ENCODE measurements around the gene ATRN.
"Not testable (repeated sequence)": the region's sequence is repeated elsewhere in the genome, so short reads cannot be mapped to it uniquely, and the experiment has no call there.

ATRN gene

GRCh38 chr20:3471397-3472021 is 691 bp downstream of the ATRN start:
- no peak for DNase-seq

GRCh38 chr20:3472105-3472504 is 1.3 kb downstream of the ATRN start:
- no peak for DNase-seq

GRCh38 chr20:3473324-3473723 is 2.5 kb downstream of the ATRN start:
- DNase-seq = no peak

- DNase-seq = no peak
Observed at GRCh38 chr20:3473944-3474343, 3.1 kb downstream of the ATRN start.

GRCh38 chr20:3477003-3477860 is 6.4 kb downstream of the ATRN start:
- DNase-seq = not testable (repeated sequence)

GRCh38 chr20:3477861-3478544 is 7.2 kb downstream of the ATRN start:
- DNase-seq = no peak

- DNase-seq = no peak
Observed at GRCh38 chr20:3479025-3479424, 8.2 kb downstream of the ATRN start.

GRCh38 chr20:3479759-3480615 is 9.2 kb downstream of the ATRN start:
- DNase-seq = no peak

GRCh38 chr20:3483309-3483708 is 12.5 kb downstream of the ATRN start:
- DNase-seq = no peak

GRCh38 chr20:3483784-3484183 is 13.0 kb downstream of the ATRN start:
- DNase-seq = no peak

- DNase-seq = no peak
Observed at GRCh38 chr20:3485913-3486312, 15.1 kb downstream of the ATRN start.

- DNase-seq = no peak
Observed at GRCh38 chr20:3486850-3487249, 16.0 kb downstream of the ATRN start.

GRCh38 chr20:3492669-3493068 is 21.9 kb downstream of the ATRN start:
- DNase-seq = no peak

GRCh38 chr20:3494218-3494617 is 23.4 kb downstream of the ATRN start:
- no peak for DNase-seq

- no peak for DNase-seq
Observed at GRCh38 chr20:3502878-3503277, 32.1 kb downstream of the ATRN start.

GRCh38 chr20:3505148-3505547 is 34.3 kb downstream of the ATRN start:
- no peak for DNase-seq

- no peak for DNase-seq
Observed at GRCh38 chr20:3509064-3509463, 38.2 kb downstream of the ATRN start.

- no peak for DNase-seq
Observed at GRCh38 chr20:3510110-3510509, 39.3 kb downstream of the ATRN start.

GRCh38 chr20:3512239-3512638 is 41.4 kb downstream of the ATRN start:
- not testable (repeated sequence) for DNase-seq

- DNase-seq = no peak
Observed at GRCh38 chr20:3514012-3514642, 43.3 kb downstream of the ATRN start.

- DNase-seq = no peak
Observed at GRCh38 chr20:3515379-3516170, 44.8 kb downstream of the ATRN start.

Data from NCI-H2171 (cell line).